ENCODE results near the gene GABRB2.
"Not testable (repeated sequence)": the region's sequence is repeated elsewhere in the genome, so short reads cannot be mapped to it uniquely, and the experiment has no call there.

The GABRB2 gene

DNA sequence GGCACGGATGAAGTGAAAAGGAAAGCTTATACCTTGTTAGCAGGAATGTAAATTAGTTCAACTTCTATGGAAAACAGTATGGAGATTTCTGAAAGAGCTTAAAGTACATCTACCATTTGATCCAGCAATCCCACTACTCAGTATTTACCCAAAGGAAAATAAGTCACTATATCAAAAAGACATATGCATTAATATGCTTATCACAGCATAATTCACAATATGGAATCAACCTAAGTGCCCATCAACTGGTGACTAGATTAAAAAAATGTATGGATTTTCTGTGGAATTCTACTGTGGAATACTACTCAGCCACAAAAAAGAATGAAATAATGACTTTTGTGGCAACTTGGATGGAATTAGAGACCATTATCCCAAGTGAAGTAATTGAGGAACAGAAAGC is 279.6 kb downstream of the GABRB2 start:
- in situ Hi-C loops (cut with HindIII; ENCODE audit: low sequenced_read_pairs): no loop called here
- no peak overlapping the region for H3K4me3 ChIP-seq (ENCODE audit: low read depth, low read length)
- TF ChIP-seq, protein P1, sequence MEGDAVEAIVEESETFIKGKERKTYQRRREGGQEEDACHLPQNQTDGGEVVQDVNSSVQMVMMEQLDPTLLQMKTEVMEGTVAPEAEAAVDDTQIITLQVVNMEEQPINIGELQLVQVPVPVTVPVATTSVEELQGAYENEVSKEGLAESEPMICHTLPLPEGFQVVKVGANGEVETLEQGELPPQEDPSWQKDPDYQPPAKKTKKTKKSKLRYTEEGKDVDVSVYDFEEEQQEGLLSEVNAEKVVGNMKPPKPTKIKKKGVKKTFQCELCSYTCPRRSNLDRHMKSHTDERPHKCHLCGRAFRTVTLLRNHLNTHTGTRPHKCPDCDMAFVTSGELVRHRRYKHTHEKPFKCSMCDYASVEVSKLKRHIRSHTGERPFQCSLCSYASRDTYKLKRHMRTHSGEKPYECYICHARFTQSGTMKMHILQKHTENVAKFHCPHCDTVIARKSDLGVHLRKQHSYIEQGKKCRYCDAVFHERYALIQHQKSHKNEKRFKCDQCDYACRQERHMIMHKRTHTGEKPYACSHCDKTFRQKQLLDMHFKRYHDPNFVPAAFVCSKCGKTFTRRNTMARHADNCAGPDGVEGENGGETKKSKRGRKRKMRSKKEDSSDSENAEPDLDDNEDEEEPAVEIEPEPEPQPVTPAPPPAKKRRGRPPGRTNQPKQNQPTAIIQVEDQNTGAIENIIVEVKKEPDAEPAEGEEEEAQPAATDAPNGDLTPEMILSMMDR (IDR thresholded peaks at IDR 0.05; ENCODE audit: low read depth, low read length): no peak
- DNase-seq (ENCODE audit: low read depth, low spot score): no peak

DNA sequence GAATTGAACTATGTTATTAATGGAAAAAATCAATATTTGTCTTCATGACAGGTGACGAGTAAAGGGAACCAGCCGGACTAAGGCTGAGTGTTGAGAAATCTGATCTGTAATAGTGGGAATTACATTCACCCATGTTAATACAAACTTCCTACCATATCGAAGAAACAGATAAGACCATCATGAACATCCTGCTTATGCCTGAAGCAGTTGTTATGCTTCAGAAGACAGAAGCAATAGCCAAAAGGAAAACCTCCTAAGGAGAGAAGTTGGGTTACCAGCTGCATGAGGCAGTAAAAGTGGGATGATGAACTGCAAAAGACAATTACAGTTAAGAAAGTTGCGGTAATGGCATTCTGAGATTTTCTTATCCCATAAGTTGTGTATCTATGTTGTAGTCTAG is 281.5 kb downstream of the GABRB2 start:
- no peak overlapping the region for H3K4me3 ChIP-seq (ENCODE audit: low read depth, low read length)
- DNase-seq (ENCODE audit: low read depth, low spot score): no peak
- in situ Hi-C loops (cut with HindIII; ENCODE audit: low sequenced_read_pairs): no loop called here
- TF ChIP-seq, protein P1 (IDR thresholded peaks at IDR 0.05; ENCODE audit: low read depth, low read length): no peak

DNA sequence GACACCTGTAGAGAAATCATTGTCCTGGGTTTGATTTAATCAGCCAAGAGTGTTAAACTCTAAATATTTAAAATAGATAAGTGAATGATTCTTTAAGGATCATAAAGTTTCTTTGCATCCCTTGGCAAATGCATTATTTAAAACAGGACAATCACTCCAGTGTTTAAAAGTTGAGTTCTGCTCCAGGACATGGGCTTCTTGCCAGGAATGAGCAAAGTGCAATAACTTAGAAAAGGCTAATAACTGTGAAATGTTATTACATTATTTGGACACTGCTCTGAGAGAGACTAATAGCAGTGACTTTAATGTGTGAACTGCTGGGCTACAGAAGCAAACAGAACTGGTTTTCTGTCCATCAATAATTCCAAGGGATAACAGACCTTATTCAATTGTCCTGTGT is 283.3 kb downstream of the GABRB2 start:
- no peak overlapping the region for H3K4me3 ChIP-seq (ENCODE audit: low read depth, low read length)
- TF ChIP-seq, protein P1 (IDR thresholded peaks at IDR 0.05; ENCODE audit: low read depth, low read length): no peak
- in situ Hi-C loops (cut with HindIII; ENCODE audit: low sequenced_read_pairs): no loop called here
- no peak for DNase-seq (ENCODE audit: low read depth, low spot score)

DNA sequence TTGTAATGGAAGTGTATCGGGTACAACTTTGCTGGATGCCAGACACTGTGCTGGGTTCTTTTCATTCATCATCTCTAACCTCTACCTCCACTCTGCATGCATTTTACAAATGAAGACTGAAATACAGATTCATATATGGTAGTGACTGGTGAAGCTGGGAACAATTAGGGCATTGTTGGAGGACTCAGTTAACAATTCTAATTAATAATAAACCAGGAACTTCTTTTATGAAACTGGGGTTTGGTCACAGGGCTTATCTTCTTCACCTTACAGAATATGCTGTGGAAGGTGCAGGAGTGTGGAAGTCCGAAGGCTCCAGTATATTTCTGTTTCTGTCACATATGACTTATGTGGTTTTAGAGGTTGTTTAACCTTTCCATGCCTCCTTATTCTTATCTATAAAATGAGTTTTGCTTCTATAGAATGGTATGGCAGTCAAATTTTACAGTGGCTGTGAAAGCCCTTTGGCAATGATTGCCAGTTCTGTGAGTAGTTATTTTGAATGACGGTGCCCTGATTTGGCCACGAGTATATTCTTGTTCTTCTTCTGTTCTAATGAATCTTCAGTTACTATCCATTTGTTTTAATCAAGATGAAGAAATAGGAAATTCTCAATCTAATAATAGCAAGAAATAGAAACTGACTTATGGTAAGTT is 284.7 kb downstream of the GABRB2 start:
- TF ChIP-seq, protein P1 (IDR thresholded peaks at IDR 0.05; ENCODE audit: low read depth, low read length): no peak
- no peak for DNase-seq (ENCODE audit: low read depth, low spot score)
- no peak overlapping the region for H3K4me3 ChIP-seq (ENCODE audit: low read depth, low read length)
- in situ Hi-C loops (cut with HindIII; ENCODE audit: low sequenced_read_pairs): no loop called here

DNA sequence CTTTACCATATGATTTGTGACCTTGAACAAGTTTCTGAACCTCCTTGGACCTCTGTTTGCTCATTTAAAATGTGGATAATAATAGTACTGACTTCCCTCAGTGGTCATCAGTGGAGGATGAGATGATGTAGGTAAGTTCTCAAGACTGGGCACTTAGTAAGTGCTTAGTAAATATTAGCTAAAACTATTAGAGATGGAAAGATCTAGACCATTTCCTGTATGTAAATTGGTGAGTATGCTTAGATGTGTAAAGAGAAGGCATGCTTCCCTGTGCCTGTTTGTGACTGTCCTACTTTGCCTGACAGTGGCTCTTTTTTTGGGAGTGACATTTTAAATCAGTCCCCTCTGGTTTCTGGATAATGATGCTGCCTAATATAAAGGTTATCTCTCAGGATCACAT is 288.1 kb downstream of the GABRB2 start:
- in situ Hi-C loops (cut with HindIII; ENCODE audit: low sequenced_read_pairs): no loop called here
- no peak overlapping the region for H3K4me3 ChIP-seq (ENCODE audit: low read depth, low read length)
- TF ChIP-seq, protein P1 (IDR thresholded peaks at IDR 0.05; ENCODE audit: low read depth, low read length): no peak
- no peak for DNase-seq (ENCODE audit: low read depth, low spot score)

DNA sequence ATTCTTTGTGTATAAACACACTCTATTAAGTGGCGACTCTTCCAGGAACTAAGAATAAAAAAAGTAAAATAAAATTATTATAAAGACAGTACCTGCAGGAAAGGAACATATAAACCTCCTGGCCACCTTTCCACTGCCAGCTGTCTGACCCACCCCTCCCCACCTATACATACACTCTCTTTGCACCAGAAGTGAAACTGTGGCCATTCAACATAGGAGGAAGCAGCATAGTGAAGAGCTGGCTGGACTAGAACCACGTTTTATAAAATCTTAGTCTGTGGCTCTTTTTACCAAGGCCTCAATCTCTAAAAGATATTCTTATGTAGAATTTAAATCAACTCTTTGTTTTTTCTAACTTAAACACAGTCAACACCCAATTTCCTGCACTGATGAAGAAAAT is 289.6 kb downstream of the GABRB2 start:
- no peak for DNase-seq (ENCODE audit: low read depth, low spot score)
- TF ChIP-seq, protein P1 (IDR thresholded peaks at IDR 0.05; ENCODE audit: low read depth, low read length): no peak
- in situ Hi-C loops (cut with HindIII; ENCODE audit: low sequenced_read_pairs): no loop called here
- no peak overlapping the region for H3K4me3 ChIP-seq (ENCODE audit: low read depth, low read length)

DNA sequence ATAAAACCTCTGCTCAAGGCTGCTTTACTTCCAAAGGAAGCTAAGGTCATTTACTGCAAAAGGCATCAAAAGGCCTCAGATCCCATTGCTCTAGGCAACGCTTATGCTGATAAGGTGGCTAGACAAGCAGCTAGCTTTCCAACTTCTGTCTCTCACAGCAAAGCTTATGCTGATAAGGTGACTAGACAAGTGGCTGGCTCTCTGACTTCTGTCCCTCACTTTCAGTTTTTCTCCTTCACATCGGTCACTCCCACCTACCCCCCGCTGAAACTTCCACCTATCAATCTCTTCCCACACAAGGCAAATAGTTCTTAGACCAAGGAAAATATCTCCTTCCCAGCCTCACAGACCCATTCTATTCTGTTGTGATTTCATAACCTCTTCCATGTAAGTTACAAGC is 293.6 kb downstream of the GABRB2 start:
- DNase-seq (ENCODE audit: low read depth, low spot score); H3K4me3 ChIP-seq (ENCODE audit: low read depth, low read length); in situ Hi-C loops (cut with HindIII; ENCODE audit: low sequenced_read_pairs): not testable (repeated sequence)
